NCI-H226 (cell line): Measurements from ENCODE around the gene SLC6A3.

Experiments used
- DNase-seq: peaks from one replicate; pipeline ENCODE4 v3.0.0-alpha.2; 2015

SLC6A3 gene

DNA sequence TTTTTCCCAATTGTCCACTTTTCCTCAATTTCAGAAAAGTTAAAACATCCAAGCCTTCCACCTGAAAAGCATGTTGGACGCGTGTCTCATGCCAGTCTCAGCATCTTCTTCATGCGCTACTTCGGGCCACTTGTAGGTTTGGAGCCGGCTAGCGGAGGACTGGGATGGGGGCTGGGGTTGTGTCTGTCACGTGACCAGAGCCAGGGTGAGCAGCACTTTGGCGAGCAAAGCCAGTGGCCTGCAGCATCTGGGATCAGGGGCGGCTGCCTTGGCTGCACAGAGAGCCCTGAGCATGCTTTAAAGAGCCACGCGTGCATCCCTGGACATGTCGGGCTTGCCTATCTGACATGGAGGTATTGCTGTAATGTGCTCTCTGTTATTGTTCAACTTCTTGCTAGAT, 41.2 kb downstream of the SLC6A3 start:
- no peak for DNase-seq

DNA sequence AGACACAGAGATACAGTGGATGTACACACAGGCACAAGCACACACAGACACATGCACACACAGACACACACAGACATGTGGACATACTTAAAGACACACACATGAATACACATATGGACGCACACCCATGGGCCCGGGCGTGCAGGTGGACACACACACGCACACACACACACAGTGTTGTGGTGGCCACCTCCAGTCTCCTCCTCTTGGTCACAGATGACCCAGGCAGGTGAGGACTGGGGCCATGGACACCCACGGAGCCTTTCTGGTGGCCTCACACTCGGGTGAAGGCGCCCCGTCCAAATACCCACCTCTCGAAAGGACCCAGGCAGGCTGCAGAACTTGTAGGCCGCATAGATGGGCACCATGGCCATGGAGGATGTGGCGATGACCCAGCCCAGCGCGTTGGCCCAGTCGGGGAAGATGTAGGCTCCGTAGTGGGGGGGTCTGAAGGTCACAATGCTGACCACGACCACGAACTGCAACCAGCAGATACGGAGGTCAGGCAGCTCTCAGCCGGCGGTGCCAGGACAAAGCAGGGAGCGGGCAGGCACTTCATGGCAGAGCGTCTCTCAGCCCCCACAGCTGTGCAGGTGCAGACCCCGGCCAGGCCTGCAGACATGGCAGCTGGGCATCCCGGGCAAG, 42.5 kb downstream of the SLC6A3 start:
- no peak for DNase-seq

DNA sequence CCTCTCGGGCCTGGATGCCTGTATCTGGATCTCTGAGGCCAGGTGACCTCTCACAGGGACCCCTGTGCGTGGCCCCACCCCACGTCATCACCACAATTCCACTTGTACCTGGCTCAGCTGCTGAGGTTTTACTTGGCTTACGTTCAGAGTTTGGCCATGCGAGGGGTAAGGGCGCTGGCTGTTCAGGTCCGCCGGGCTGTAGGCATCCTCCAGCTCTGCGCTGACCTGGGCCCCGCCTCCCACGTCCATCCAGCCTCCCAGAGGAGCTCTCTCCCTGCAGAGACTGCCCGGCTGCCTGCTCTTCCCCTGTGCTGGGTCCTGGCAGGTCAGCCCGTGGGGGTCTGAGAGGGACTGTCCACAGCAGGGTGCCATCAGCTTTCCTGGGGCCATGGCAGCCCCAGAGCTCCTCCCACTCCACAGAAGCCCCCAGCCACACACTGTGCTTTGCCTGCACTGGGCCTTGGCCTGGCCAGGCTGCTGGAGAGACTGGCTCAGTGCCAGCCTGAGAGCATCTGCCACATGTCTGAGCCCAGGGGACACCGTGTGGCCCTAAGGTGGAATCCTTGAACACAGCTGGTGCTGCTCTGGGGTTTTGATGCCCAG, 43.6 kb downstream of the SLC6A3 start:
- no peak for DNase-seq

DNA sequence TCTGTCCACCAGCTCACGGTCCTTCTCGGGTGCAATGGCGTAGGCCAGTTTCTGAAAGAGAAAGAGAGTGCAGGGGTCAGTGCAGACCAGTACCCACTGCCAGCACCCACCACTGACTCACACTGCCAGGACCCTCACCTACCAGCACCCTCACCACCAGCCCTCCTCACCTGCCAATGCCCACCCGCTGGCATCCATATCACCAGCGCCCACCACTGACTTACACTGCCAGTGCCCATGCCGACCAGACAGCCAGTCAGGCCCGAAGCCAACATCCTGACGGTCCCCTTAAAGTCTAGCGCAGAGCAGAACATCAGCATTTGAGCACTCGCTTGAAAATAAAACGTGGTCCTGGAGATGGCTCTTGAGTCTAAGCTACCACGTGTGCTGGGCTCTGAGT, 44.3 kb downstream of the SLC6A3 start:
- no peak for DNase-seq

DNA sequence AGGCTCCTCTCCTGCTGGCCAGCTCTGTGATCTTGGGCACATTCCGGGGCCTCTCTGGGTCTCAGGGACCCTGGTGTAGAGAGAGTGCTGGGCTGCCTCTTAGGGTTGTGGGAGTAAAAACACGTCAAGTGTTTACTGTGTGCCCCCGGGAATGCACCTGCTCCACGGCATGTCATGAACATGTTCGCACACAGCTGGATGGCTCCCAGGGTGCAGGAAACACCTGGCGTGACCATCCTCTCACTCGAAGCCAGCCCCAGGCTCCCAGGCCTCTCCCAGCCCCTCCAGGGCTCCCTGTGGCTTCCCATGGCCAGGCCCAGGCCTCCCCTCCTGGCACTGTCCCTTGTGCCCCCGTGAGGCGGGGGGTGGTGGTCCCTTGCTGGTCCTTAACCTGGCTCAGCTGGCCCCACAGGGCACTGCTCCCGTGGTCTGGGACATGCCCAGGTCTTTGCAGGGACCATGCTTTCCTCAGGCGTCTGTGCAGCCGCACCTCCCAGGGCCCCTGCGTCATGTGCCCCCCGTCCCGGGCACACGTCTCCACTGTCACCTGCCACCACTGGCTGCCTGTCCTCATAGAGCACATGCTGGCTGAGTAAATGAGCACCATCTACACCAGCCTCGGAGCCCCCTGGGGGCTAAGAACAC, 44.9 kb downstream of the SLC6A3 start:
- DNase-seq = no peak

DNA sequence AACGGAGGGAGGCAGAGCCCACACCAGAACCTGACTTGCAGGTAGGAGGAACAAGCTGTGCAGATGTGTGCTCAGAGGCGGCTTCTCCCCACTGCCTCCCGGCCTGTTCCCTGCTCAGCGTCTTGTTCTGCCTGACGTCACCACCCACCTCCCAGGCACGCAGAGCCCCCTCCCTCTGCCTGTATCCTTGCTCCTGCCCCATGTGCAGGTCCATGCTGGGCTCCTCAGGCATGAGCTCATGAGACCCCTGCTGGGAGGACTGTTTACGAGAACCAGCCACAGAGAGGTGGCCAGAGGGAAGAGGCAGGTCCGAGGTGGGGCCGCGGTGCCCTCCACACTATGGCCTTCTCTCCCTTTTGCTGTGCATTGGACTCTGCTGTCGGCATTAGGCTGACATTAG, 45.5 kb downstream of the SLC6A3 start:
- DNase-seq = no peak

DNA sequence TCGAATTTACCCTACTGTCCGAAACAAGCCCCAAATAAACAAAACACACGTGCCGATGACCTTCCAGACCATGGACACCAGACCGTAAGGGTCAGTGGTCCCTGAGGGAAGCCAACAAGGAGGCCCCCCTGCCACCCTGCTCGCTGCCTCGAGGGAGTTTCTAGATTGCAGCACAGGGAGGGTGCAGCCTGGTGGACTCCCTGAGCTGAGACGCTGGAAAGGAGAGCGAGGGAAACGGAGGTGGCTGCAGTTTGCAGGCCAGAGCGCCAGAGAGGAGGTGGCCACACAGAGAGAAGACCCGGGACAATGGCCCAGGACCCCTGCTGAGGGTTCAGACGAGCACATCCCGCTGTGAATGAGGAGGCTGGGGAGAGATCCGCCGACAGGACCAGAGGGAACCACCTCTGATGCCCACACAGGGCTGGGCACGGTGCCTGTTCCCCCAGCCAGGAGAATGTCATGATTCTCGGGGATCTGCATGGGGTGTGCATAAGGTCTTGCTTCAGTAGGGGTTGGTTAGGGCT, 48.9 kb downstream of the SLC6A3 start:
- DNase-seq = no peak

DNA sequence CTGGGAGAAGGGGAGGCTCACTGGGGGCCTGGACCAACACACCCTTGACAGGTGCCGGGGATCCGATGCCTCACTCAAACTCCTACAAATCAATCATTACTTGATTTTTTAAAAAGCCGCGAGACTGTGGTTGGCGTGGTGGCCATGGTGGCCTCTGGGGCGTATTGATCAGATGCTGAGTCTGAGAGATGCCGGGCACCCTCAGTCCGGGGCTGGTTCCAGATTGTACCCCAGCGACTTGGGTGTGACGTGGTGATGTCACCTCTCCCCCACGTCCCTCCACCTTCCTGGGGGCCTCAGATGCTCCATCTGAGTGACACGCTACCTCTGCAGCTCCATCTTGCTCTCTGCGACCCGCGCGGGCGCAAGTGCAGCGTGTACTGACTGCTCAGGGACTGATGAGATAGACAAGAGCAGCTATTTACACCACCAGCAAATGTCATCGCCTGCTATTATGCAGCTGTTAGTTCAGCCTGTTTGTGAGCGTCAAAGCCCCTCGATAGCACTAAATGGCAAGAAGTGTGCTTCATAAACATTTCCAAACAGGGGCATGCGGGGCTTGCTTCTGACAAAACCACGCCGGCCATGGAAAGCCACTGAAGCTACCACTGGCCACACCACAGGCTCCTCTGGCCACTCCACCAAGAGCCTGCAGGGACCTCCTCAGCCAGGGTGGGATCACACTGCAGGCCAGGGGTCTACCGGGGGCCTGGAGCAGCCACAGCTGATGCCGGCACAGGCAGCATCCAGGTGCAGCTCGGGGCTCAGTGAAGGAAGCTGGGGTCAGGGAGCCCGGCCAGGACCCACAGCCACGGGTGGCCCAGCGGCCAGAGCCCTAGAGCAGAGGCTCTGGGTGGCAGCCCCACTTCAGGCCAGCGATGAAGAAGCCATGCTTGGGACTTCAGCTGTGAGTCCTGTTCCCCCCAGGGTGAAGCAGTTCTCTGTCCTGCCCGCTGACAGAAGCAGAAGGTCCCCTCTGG, 50.1 kb downstream of the SLC6A3 start:
- no peak for DNase-seq

DNA sequence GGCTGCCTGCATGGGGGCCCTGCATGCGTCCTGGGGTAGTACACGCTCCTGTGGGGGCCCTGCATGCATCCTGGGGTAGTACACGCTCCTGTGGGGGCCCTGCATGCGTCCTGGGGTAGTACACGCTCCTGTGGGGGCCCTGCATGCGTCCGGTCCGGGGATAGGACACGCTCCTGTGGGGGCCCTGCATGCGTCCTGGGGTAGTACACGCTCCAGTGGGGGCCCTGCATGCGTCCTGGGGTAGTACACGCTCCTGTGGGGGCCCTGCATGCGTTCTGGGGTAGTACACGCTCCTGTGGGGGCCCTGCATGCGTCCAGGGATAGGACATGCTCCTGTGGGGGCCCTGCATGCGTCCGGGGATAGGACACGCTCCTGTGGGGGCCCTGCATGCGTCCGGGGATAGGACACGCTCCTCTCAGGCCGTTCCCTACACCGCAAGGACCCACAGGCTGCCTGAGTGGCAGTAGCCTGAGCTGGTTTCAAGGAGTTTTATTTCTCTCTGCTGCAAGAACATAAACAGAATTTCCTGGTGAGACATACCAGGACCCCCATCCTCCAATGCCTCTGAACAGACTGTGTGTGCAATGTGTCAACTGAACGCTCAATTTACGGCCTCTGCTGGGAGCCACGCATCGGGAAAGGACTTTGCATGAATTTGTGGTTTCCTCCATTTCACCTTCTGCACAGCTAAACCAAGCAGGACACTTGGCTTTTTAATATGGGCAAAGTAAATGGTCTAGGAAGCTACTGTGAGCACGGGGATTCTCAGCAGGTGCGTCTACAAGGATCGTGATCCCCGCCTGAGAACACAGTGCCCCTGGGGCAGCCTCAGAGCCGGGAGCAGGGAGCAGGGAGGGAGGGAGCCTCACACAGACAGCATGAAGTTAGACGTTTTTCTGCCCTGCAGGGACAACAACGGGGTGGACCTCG, 51.4 kb downstream of the SLC6A3 start:
- no peak for DNase-seq

DNA sequence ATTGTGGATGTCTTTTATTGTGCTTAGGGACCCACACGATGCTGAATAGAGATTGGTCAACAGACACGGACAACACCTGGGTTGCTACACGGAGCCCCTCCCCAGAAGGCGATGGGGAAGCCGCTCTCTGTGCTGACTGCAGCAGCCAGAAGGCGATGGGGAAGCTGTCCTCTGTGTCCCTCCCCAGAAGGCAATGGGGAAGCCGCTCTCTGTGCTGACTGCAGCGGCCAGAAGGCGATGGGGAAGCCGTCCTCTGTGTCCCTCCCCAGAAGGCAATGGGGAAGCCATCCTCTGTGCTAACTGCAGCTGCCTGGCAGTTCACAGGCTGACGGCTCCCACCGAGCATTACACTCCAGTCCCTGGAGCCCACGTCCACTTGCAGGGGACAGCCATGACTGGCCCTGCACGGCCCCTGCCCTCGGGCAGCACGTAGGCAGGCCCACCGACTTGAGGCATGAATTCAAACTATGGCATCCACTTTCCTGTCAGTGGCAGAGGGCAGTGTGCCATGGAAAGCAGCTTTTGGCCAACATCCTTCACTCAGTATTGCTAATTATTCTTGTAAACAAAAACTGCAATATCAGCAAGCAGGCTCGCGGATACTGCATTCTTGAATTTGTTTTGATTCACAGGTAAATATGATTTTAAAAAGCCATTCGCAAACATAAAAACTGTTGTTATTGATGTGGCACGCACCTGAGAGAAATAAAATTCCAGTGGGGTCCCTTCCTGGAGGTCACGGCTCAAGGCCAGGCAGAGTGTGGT, 52.3 kb downstream of the SLC6A3 start:
- no peak for DNase-seq

DNA sequence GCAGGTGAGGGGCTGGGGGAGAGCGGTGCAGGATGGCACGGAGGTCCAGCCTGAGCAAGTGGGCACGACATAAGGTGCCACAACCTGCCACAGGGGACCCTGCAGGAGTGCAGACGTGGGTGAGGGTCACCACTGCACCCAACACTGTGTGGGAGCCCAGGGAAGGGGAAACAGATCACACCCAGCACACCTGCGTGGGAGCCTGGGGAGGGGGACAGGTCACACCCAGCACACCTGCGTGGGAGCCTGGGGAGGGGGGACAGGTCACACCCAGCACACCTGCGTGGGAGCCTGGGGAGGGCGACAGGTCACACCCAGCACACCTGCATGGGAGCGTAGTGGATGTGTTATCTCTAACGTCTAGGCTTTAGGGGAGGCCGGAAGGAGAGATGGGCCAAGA, 53.0 kb downstream of the SLC6A3 start:
- DNase-seq = no peak

DNA sequence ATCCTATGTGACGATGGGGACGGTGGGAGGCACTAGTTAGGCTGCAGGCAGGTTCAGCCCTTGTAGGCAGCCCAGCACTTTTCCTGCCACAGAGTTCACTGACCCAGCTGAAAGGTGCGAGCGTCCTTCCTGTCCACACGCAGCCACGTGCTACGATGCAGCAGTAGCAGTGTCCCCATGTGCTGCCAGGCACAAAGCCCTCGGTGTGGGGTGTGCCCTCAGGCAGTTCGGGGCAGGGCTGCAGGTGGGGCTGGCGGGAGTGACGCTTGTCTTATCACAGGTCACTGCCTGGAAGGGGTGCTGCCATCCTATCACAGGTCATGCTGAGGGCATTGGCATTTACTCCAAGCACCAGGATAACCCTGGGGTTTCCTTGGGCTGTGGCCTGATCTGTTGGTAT, 53.5 kb downstream of the SLC6A3 start:
- DNase-seq = no peak

DNA sequence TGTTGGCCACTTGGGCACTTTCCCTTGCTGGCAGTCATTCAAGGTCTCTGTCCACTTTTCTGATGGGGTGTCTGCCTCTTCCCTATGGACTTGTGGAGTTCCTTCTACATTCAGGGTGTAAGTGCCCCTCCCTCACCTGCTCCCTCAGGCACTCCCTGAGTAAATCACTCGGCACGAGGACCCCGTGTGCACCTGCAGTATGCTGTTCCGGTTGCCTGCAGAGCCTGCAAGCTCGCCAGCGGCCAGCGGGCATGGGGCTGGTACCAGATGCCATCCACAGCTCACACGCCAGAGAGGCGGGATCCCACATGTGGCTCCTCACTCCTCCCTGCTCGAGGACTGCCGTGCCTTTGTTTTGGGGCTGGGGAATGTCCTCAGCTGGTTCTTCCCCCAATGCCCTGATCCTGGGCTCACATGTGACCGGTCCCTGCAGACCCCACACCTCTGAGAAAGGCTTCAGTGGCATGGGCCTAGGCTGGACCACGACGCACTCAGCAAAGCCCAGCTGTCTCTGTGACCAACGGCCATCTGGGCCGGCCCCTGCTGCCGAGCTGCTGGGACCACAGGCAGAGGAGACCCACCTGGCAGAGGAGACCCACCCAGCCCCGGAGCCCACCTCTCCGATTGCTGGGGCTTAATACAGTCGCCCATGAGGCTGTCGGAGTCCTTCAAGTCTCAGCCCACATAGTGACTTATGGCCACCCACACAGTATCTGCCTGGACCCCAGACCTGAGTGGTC, 54.2 kb downstream of the SLC6A3 start:
- no peak for DNase-seq

DNA sequence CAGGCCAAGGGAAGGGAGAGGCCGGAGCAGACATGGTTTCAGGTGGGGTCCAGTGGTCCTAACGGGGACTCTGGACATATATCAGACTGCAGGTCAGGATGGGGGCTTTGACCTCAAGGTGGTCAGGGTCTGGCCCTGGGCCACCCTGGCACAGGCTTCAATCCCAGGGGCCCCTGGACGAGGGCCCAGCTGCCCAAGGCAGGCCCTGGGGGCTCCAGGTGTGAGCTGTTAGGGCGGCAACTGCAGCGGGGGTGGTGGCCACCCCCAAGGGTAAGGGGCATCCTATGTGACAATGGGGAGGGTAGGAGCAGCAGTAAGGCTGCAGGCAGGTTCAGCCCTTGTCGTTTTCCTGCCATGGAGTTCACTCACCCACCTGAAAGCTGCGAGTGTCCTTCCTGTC, 54.9 kb downstream of the SLC6A3 start:
- DNase-seq = no peak

DNA sequence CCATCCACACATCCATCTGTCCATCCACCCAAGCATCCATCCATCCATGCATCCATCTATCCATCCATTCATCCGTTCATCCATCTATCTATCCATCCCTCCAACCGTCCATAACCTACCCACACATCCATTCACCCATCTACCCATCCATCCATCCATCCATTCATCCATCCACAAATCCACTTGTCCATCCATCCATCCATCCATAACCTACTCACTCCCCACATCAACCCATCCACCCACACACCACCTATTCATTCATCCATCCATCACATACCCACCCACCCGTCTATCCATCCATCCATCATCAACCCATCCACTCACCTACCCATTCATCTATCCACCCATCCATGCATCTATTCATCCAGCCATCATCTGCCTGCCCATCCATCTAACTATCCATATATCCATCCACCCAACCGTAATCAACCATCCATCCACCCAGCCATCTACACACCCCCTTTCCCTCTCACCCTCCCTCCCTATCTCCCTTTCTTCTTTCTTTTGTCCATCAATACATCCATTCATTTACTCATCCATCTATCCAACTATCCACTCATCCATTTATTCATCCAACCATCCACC, 56.8 kb downstream of the SLC6A3 start:
- DNase-seq = no peak

DNA sequence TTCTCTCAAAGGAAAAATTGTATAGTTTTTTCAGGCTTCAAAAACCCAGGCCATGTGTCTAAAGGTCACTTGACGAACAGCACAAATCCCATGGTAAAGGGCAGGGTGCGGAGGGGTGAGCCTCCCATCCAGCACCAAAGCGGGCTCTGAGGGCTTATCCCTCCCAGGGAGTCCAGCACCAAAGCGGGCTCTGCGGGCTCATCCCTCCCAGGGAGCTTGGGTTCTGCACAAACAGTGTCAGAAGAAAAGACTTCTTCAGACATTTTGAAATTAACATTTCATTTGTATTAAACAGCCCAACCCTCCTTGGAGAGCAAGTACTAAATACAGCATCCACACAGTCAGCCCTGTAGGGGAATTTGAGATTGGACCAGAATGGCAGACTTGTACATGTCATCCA, 57.4 kb downstream of the SLC6A3 start:
- DNase-seq = no peak

DNA sequence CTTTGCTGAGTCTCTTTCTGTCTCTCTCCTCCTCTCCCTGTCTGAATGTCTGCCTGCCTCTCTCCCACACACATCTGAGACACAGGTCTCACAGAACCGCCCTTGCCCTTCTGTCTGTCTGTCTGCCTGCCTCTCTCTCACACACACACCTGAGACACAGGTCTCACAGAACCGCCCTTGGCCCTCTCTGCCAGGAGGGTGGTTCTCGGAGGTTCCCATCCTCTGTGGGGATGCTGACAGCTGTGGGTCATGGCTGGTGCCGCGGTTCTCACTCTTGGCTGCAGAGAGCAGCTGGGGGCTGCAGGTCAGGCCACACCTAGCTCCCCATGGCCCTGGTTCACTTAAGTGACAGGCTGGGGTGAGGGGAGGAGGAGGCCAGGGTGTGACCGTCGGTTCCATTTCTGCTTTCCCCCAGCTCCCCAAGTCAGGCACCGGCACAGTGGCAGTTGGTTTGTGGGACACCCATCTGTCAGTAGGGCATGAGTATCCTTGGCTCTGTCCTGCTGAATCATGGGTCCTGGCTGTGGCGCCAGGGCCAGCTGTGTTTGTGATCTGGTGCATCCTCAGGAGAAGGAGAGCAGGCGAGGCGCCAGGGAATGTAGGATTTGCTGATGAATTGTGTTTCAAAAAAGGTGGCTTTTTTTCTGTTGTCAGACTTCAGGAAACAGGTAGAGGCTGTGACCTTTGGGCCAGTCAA, 58.0 kb downstream of the SLC6A3 start:
- no peak for DNase-seq

DNA sequence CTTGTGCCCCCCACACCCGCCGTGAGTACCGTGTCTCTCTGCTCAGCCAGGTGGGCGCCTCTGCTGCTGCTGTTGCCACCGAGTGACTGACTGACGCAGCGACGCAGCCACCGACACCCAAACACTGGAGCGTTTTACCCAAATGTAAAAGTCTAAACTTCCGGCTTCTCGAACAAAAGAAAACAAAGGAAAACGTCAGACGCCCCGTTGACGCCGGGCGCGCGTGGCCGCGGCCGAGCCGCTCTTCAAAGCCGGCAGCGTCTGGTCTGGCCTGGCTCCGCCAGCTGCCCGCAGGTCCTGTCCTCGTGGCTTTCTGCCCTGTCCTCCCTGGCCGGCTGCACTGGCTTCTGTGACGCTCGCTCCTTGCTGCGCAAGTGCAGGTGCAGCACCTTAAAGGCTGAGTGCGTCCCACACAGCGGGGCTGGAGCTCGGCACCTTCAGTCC, 58.9 kb downstream of the SLC6A3 start:
- DNase-seq = no peak
